Right forelimb (tissue), 1 donor: ENCODE results near the gene SLC12A7.

ENCODE experiments used
- DNase-seq: peaks from one replicate; pipeline ENCODE4 v3.0.0-alpha.2; 2018

Gene SLC12A7

GRCh38 chr5:1048162-1048721 is 63.6 kb downstream of the SLC12A7 start:
- no peak for DNase-seq

DNA sequence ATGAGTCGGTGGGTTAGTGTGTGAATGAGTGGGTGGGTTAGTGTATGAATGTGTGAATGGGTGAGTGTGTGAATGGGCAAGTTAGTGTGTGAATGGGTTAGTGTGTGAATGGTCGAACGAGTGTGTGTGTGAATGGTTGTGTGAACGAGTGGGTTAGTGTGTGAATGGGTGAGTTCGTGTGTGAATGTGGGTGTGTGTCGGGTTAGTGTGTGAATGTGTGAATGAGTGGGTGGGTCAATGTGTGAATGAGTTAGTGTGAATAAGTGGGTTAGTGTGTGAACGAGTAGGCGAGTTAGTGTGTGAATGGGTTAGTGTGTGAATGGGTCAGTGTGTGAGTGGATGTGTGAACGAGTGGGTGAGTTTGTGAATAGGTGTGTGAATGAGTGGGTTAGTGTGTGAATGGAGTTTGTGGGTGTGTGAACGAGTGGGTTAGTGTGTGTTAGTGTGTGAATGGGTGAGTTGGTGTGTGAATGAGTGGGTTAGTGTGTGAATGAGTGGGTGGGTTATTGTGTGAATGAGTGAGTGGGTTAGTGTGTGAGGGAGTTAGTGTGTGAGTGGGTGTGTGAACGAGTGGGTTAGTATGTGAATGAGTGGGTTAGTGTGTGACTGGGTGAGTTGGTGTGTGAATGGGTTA is 64.4 kb downstream of the SLC12A7 start:
- no peak for DNase-seq

- DNase-seq: no peak
These were observed 65.8 kb downstream of the SLC12A7 start for GRCh38 chr5:1045960-1046560.

- no peak for DNase-seq
These were observed 67.7 kb downstream of the SLC12A7 start for GRCh38 chr5:1044117-1044516.

- DNase-seq: no peak
These were observed 68.5 kb downstream of the SLC12A7 start for GRCh38 chr5:1043327-1043726.

DNA sequence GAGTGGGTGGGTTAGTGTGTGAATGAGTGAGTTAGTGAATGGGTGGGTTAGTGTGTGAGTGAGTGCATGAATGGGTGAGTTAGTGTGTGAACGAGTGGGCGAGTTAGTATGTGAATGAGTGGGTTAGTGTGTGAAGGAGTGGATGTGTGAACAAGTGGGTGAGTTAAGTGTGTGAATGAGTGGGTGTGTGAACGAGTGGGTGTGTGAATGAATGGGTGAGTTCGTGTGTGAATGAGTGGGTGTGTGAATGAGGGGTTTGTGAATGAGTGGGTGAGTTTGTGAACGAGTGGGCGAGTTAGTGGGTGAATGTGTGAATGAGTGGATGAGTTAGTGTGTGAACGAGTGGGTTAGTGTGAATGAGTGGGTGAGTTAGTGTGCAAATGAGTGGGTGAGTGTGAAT is 69.2 kb downstream of the SLC12A7 start:
- no peak for DNase-seq

- DNase-seq: no peak
These were observed 70.4 kb downstream of the SLC12A7 start for GRCh38 chr5:1041225-1042143.

GRCh38 chr5:1040571-1040970 is 71.3 kb downstream of the SLC12A7 start:
- DNase-seq: no peak

GRCh38 chr5:1039706-1040260 is 72.1 kb downstream of the SLC12A7 start:
- no peak for DNase-seq

DNA sequence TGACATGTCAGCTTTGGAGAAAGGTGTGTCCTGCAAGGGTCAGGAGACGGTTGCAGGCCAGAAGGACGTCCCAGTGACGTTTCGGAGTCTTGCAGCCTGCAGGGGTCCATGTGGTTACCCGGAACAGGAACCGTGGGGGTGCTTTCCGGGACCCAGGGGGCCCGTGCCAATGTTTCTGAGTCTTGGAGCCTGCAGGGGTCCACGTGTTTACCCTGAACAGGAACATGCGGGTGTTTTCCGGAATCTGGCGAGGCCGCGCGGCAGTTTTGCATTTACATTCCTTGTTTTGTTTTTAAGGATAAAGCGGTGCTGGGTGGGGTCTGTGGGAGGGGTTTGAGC is 72.7 kb downstream of the SLC12A7 start:
- DNase-seq: no peak

GRCh38 chr5:1038417-1039209 is 73.2 kb downstream of the SLC12A7 start:
- no peak for DNase-seq

GRCh38 chr5:1037671-1038416 is 74.0 kb downstream of the SLC12A7 start:
- no peak for DNase-seq

DNA sequence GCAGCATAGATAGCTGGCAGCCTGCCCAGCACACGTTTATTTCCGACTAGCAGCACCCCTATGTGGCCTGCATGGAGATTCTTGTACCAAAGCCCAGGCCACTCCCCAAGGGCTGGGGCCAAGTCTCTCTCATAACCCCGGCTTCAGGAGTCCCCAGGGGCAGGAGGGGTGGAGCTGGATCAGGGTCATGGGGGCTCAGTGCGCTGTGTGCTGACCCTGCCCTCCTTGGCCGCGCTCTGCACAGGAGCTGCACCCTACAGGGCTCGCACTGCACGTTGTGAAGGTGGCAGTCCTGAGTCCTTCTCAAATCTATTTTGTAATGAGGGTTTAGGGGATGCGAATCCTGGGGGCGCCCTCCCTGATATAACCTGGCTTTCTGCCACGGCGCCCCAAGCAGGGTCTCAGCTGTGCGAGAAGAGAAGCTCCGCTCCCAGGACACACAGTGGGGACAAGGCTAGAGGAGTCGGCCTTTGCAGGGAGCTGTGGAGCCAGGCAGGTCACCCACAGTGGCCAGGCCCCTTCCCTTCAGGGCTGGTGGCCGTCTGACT is 74.7 kb downstream of the SLC12A7 start:
- no peak for DNase-seq

- no peak for DNase-seq
These were observed 75.2 kb downstream of the SLC12A7 start for GRCh38 chr5:1036504-1037122.

DNA sequence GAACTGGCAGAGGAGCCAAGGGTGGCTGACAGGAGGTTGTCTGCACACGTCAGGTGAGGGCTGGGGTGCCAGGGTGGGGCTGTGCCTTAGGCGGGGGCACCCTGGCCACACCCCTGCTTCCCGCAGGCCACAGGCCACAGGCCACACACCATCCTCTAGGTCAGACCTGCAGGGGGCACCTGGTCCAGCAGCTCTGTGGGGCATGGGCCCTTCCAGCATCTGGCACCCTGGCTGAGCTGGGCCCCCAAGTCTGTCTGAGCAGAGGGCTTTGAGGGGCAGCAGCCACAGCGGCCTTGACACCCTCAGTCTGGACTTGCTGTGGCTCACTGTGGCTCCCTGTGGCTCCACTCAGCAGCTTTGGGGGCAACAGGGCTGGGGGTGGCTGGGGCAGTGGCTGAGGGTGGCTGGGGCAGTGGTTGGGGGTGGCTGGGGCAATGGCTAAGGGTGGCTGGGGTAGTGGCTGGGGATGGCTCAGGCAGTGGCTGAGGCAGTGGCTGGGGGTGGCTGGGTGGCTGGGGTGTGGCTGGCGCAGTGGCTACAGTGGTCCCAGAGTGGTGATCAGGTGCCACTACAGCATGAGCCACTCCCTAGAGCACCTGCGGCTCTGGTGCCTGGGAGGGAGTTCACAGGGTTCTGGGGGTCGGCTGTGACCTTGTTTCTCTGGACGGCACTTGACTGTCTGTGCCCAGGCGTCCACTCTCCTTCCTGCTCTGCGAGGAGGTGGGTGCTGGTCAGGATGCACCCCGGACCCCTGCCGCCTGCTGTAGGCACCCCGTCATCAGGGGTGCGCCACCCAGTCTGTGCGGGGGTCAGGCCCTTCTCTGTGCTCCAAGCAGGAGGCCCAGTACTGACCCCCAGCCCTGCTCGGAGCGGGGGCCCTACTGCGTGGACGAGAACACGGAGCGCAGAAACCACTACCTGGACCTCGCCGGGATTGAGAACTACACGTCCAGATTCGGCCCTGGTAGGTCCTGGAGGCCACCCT is 76.2 kb downstream of the SLC12A7 start:
- DNase-seq: no peak

DNA sequence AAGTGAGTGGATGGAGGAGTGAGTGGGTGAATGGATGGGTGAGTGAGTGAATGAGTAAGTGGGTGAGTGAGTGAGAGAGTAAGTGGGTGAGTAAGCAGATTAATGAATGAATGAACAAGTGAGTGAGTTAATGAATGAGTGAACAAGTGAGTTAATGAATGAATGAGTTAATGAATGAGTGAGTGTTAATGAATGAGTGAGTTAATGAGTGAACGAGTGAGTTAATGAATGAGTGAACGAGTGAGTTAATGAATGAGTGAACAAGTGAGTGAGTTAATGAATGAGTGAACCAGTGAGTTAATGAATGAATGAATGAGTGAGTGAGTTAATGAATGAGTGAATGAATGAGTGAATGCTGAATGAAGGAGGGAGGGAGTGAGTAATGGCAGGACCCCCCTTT is 76.9 kb downstream of the SLC12A7 start:
- no peak for DNase-seq

GRCh38 chr5:1034421-1034905 is 77.4 kb downstream of the SLC12A7 start:
- DNase-seq: no peak

GRCh38 chr5:1033606-1034420 is 78.0 kb downstream of the SLC12A7 start:
- no peak for DNase-seq

- DNase-seq: no peak
These were observed 78.7 kb downstream of the SLC12A7 start for GRCh38 chr5:1033178-1033577.
